Measurements from ENCODE around the gene KSR2. TPM values are rescaled to one million over a fixed set of nuclear protein-coding genes. Genes with fewer than 3 reads are reported as not detected.

Gene KSR2
- total RNA-seq, 2 experiments from 2014 or later = 0.12 to 0.45 TPM

DNA sequence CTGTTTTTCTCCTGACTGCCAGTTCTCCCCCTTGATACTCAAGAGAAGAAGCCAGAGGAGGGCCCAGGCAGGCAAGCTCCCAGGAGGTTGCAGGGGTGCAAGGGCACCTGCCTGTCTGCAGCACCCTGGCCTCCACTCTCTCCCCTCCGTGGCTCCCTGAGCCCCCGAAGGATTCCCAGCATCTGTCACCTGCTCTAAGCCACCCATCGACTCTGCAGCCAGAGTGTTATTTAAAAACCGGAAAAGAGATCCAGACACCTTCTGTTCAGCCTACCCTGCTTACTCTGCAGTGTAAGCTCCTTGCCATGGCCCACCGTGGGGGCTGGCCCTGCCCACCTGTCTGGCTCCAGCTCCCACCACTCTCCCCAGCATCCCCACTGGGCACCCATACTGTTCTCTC lies 121.4 kb downstream of the KSR2 start:
- no peak overlapping the region for H3K27ac Mint-ChIP-seq
- no peak for DNase-seq
- H3K4me1 Mint-ChIP-seq (ENCODE audit: low read depth) = no peaks in the 10 kb centered on the region
- H3K4me3 Mint-ChIP-seq = no peak overlapping the region
- ChIA-PET CTCF (interaction anchor here (0.8 to 5.1 kb wide), 2 partner anchors 10 kb away, joined by 3 to 26 read pairs; no protein-coding TSS in a partner anchor), POLR2A (no interaction called here)
- H3K27me3 Mint-ChIP-seq = peaks cover 10% of the 10 kb centered on the region
- H3K36me3 Mint-ChIP-seq = peaks cover 3% of the 10 kb centered on the region
- intact Hi-C loops (cut with micrococcal nuclease) = no loop called here
- peaks cover 10% of the 10 kb centered on the region for H3K9me3 Mint-ChIP-seq

GRCh38 chr12:117845271-117845904 lies 123.4 kb downstream of the KSR2 start:
- peaks cover 3% of the 10 kb centered on the region for H3K36me3 Mint-ChIP-seq
- peaks cover 10% of the 10 kb centered on the region for H3K27me3 Mint-ChIP-seq
- H3K9me3 Mint-ChIP-seq = peaks cover 10% of the 10 kb centered on the region
- intact Hi-C loops (cut with micrococcal nuclease) = no loop called here
- ChIA-PET POLR2A (no interaction called here), CTCF (interaction anchor here (1.0 to 1.2 kb wide), 2 partner anchors 8 to 11 kb away, joined by 3 read pairs; no protein-coding TSS in a partner anchor)
- no peak for DNase-seq
- no peaks in the 10 kb centered on the region for H3K4me1 Mint-ChIP-seq (ENCODE audit: low read depth)
- H3K4me3 Mint-ChIP-seq = no peak overlapping the region
- no peak overlapping the region for H3K27ac Mint-ChIP-seq

DNA sequence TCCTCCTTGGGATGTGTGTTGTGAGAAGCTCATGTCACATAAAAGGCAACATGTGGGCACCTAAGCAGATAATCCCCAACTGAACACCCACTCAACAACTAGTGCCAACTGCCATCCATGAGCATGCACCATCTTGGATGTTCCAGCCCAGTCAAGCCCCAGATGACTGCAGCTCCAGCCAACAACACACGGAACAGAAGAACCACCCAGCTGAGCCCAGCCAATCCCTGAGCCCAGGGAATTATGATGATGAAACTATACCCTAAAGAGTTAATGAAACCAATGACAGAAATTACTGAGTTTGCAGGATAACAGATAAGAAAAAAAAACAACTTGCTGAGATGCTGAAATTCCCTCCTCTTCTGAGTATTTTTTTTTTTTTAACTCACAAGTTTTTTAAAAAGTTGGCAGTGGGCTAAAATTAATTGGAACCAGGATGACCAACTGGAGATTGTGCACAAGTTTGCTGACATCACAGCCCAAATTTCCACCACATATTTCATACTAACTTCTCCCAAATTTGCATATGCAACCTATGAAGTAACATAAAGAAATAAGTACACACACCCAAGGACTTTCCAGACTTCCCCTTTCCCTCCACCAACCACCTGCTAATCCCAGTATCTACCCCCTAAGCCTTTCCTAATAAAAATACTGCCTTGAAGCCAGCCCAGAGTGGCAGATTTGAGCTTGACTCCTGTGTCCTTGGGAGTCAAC lies 124.5 kb downstream of the KSR2 start:
- intact Hi-C loops (cut with micrococcal nuclease) = no loop called here
- ChIA-PET POLR2A (no interaction called here), CTCF (no interaction called here)
- Mint-ChIP-seq H3K9me3 (peaks cover 10% of the 10 kb centered on the region), H3K36me3 (peaks cover 3% of the 10 kb centered on the region), H3K27ac (no peak overlapping the region), H3K4me3 (no peak overlapping the region), H3K27me3 (peaks cover 10% of the 10 kb centered on the region), H3K4me1 (ENCODE audit: low read depth) (no peaks in the 10 kb centered on the region)
- DNase-seq = no peak

GRCh38 chr12:117842630-117843029 lies 126.2 kb downstream of the KSR2 start:
- peaks cover 10% of the 10 kb centered on the region for H3K9me3 Mint-ChIP-seq
- peaks cover 3% of the 10 kb centered on the region for H3K36me3 Mint-ChIP-seq
- no peaks in the 10 kb centered on the region for H3K4me1 Mint-ChIP-seq (ENCODE audit: low read depth)
- POLR2A ChIA-PET = no interaction called here
- no peak overlapping the region for H3K4me3 Mint-ChIP-seq
- intact Hi-C loops (cut with micrococcal nuclease) = no loop called here
- no peak for DNase-seq
- peaks cover 10% of the 10 kb centered on the region for H3K27me3 Mint-ChIP-seq
- H3K27ac Mint-ChIP-seq = no peak overlapping the region
- CTCF ChIA-PET = interaction anchor here (1.7 kb wide), 1 partner anchor 14 kb away, joined by 5 read pairs; no protein-coding TSS in a partner anchor

- no peak overlapping the region for H3K27ac Mint-ChIP-seq
- POLR2A ChIA-PET = no interaction called here
- H3K36me3 Mint-ChIP-seq = peaks cover 3% of the 10 kb centered on the region
- peaks cover 10% of the 10 kb centered on the region for H3K9me3 Mint-ChIP-seq
- H3K27me3 Mint-ChIP-seq = peaks cover 11% of the 10 kb centered on the region
- intact Hi-C loops (cut with micrococcal nuclease) = no loop called here
- H3K4me1 Mint-ChIP-seq (ENCODE audit: low read depth) = peaks cover 3% of the 10 kb centered on the region
- H3K4me3 Mint-ChIP-seq = no peak overlapping the region
- DNase-seq = no peak
- CTCF ChIA-PET = interaction anchor here (1.7 kb wide), 1 partner anchor 15 kb away, joined by 5 read pairs; no protein-coding TSS in a partner anchor
Observed at GRCh38 chr12:117842220-117842619, 126.6 kb downstream of the KSR2 start.

DNA sequence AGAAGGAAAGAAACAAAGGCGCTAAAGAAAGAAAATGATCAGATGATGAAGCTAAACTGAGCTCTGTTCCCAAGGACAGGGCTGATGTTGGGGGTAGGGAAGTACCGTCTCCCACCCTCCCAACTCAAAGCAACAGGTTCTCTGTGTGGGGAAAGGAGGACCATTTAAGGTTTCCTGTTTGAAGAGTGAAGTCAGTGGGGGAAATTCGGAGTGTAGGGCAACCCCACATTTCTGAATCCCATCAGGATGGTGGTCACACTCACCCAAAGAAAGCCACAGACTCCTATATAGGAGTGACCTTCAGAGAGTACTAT lies 131.1 kb downstream of the KSR2 start:
- Mint-ChIP-seq H3K36me3 (no peaks in the 10 kb centered on the region), H3K4me3 (no peak overlapping the region), H3K4me1 (ENCODE audit: low read depth) (peaks cover 8% of the 10 kb centered on the region), H3K27me3 (peaks cover 8% of the 10 kb centered on the region), H3K27ac (no peak overlapping the region), H3K9me3 (no peaks in the 10 kb centered on the region)
- ChIA-PET POLR2A (no interaction called here), CTCF (interaction anchor here (0.7 to 4.3 kb wide), 23 partner anchors 8 to 625 kb away, joined by 3 to 62 read pairs (median 4); no protein-coding TSS in a partner anchor)
- no peak for DNase-seq
- intact Hi-C loops (cut with micrococcal nuclease) = loop anchor here (1.0 to 2.0 kb wide), 4 partner anchors 251 to 625 kb away; no protein-coding TSS in a partner anchor

DNA sequence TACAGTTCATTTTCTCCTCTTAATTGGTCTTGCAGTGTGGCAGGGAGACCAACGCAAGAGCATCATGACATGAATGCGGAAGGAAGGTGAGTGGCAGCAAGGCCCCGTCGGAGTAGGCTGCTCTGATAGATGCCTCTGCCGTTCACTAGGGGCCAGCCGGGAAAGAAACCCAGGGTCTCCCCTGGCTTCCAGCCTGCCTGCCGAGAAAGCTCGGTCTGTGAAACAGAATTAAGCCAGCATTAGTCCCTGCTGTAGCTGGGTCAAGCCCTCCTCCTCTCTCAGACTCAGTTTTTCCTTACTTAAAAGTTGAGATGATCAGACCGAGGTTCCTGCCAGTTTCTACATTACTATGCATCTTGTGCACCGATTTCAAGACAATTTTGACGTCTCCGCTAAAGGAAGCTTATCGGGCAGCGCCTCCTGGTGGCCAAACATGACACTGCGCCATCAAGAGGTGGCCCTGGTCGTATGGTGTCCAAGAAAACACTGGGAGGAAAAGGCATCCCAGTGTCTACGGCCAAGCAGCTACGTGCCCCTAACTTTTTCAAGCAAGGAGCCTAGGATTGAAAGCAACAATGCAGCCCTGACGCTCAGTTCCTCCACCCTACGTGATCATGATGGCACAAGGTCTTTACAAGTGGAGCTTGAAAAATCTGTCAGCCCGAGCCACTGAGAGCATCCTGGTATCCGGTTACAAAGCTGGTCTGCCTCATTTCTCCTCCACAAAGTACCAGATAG lies 131.6 kb downstream of the KSR2 start:
- H3K27ac Mint-ChIP-seq = peak overlapping the region; percentile 42
- CTCF ChIA-PET = interaction anchor here (0.6 to 4.3 kb wide), 25 partner anchors 8 to 654 kb away, joined by 3 to 62 read pairs (median 4); no protein-coding TSS in a partner anchor
- H3K4me3 Mint-ChIP-seq = no peak overlapping the region
- no peaks in the 10 kb centered on the region for H3K9me3 Mint-ChIP-seq
- POLR2A ChIA-PET = no interaction called here
- peaks cover 8% of the 10 kb centered on the region for H3K4me1 Mint-ChIP-seq (ENCODE audit: low read depth)
- no peaks in the 10 kb centered on the region for H3K36me3 Mint-ChIP-seq
- intact Hi-C loops (cut with micrococcal nuclease) = loop anchor here (1.0 to 2.0 kb wide), 4 partner anchors 250 to 625 kb away; no protein-coding TSS in a partner anchor
- peaks cover 8% of the 10 kb centered on the region for H3K27me3 Mint-ChIP-seq
- DNase-seq = peak; percentile 86

DNA sequence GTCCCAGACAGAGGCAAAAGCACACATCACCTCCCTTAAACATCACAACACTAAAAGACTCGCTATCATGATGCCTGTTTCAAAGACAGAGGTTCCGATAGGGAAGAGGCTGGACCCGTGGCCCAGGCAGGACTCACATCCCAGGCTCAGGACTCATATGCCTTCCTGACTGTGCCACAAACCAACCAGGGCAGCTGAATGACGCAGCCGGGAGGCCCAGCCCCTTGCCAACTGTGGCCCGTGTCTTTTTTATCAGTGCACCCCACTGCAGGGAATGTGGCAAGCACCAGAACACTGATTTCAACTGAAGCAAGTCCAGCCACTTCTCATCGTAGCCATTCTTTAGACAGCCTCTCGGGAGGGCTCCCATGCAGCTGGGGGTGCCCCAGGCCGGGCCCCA lies 132.3 kb downstream of the KSR2 start:
- Mint-ChIP-seq H3K4me3 (no peak overlapping the region), H3K9me3 (no peaks in the 10 kb centered on the region), H3K27me3 (peaks cover 8% of the 10 kb centered on the region), H3K27ac (no peak overlapping the region), H3K4me1 (ENCODE audit: low read depth) (peaks cover 8% of the 10 kb centered on the region), H3K36me3 (no peaks in the 10 kb centered on the region)
- intact Hi-C loops (cut with micrococcal nuclease) = loop anchor here (2.0 kb wide), 2 partner anchors 250 to 600 kb away; no protein-coding TSS in a partner anchor
- ChIA-PET CTCF (interaction anchor here (0.6 to 4.3 kb wide), 17 partner anchors 9 to 653 kb away, joined by 3 to 62 read pairs (median 4); no protein-coding TSS in a partner anchor), POLR2A (no interaction called here)
- DNase-seq = no peak

DNA sequence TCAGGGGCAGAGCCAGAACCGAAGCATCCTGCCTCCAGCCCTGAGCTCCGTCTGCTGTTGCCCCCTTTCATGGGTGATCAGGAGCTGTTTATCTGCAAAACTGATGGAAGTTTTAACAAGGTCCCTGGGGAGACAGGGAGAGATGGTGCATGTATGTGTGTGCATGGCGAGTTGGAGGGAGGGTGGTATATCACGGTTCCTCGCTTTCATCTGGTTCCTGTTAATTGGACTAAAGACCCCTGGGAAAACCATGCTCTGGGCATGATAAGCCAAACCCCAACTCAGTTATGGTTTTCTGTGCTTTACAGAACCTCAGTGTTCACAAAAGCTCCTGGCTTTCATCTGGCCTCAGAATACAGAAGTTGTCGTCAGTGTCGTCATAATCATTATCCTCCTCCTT lies 133.6 kb downstream of the KSR2 start:
- H3K9me3 Mint-ChIP-seq = no peaks in the 10 kb centered on the region
- H3K36me3 Mint-ChIP-seq = no peaks in the 10 kb centered on the region
- DNase-seq = no peak
- no peak overlapping the region for H3K4me3 Mint-ChIP-seq
- intact Hi-C loops (cut with micrococcal nuclease) = no loop called here
- CTCF ChIA-PET = interaction anchor here (0.6 to 1.4 kb wide), 3 partner anchors 22 to 599 kb away, joined by 3 to 5 read pairs (median 4); no protein-coding TSS in a partner anchor
- H3K27ac Mint-ChIP-seq = no peak overlapping the region
- peaks cover 8% of the 10 kb centered on the region for H3K27me3 Mint-ChIP-seq
- peaks cover 8% of the 10 kb centered on the region for H3K4me1 Mint-ChIP-seq (ENCODE audit: low read depth)
- POLR2A ChIA-PET = no interaction called here

- intact Hi-C loops (cut with micrococcal nuclease) = no loop called here
Observed at GRCh38 chr12:117832459-117833457, 136.0 kb downstream of the KSR2 start.

GRCh38 chr12:117830471-117830870 lies 138.3 kb downstream of the KSR2 start:
- Mint-ChIP-seq H3K4me1 (ENCODE audit: low read depth) (no peaks in the 10 kb centered on the region), H3K27me3 (no peaks in the 10 kb centered on the region), H3K9me3 (peaks cover 22% of the 10 kb centered on the region), H3K27ac (no peak overlapping the region), H3K4me3 (no peak overlapping the region), H3K36me3 (no peaks in the 10 kb centered on the region)
- POLR2A ChIA-PET = no interaction called here
- CTCF ChIA-PET = interaction anchor here (0.8 to 1.1 kb wide), 3 partner anchors 23 to 594 kb away, joined by 3 to 4 read pairs (median 3); no protein-coding TSS in a partner anchor
- DNase-seq = no peak
- intact Hi-C loops (cut with micrococcal nuclease) = no loop called here

More at GRCh38 chr12:117832459-117833457, 136.0 kb downstream of the KSR2 start:
- ChIA-PET CTCF (no interaction called here), POLR2A (no interaction called here)
- Mint-ChIP-seq H3K27me3 (peaks cover 5% of the 10 kb centered on the region), H3K4me1 (ENCODE audit: low read depth) (peaks cover 8% of the 10 kb centered on the region), H3K36me3 (no peaks in the 10 kb centered on the region), H3K27ac (no peak overlapping the region), H3K9me3 (peaks cover 21% of the 10 kb centered on the region), H3K4me3 (no peak overlapping the region)
- DNase-seq = no peak

Measured in activated CD4-positive, alpha-beta memory T cell treated with anti-CD3 and anti-CD28 coated beads for 36 hours (primary cell).